ENCODE measurements around the gene ERG. TPM values are rescaled to one million over a fixed set of nuclear protein-coding genes. Genes with fewer than 3 reads are reported as not detected.
A peak's percentile ranks its signal among the peaks of the same experiment; 100 is the strongest.

The ERG gene
- total RNA-seq, 4 donors from 2014 or later, result 4.6 to 7.0 (median 5.1) TPM

- Histone ChIP-seq H3K9me3 (no peaks in the 10 kb centered on the region), H3K27ac (no peak overlapping the region), H3K27me3 (no peaks in the 10 kb centered on the region), H3K4me3 (no peak overlapping the region), H3K36me3 (no peaks in the 10 kb centered on the region), H3K4me1 (no peaks in the 10 kb centered on the region)
- intact Hi-C loops (cut with DNase I; ENCODE audit: low total_unique reads) (no loop called here), in situ Hi-C loops (cut with MboI; ENCODE audit: low sequenced_read_pairs in 4 of 4) (no loop called here)
- ATAC-seq, result no peak
- TF ChIP-seq POLR2A (IDR thresholded peaks at IDR 0.05) (no peak), CTCF (IDR thresholded peaks at IDR 0.05 in 4 of 5, conservative IDR thresholded peaks at IDR 0.05 in 1 of 5) (no peak)
- no peak for DNase-seq
These were observed 120.8 kb downstream of the ERG start for GRCh38 chr21:38377165-38378088.

GRCh38 chr21:38376693-38377092 is 121.6 kb downstream of the ERG start:
- in situ Hi-C loops (cut with MboI; ENCODE audit: low sequenced_read_pairs in 4 of 4), result no loop called here
- Histone ChIP-seq H3K36me3 (no peaks in the 10 kb centered on the region), H3K27me3 (no peaks in the 10 kb centered on the region), H3K4me3 (peak overlapping the region in 1 of 4 donors; percentile 8), H3K27ac (no peak overlapping the region), H3K4me1 (no peaks in the 10 kb centered on the region), H3K9me3 (no peaks in the 10 kb centered on the region)
- no peak for ATAC-seq
- no peak for TF ChIP-seq CTCF (IDR thresholded peaks at IDR 0.05 in 4 of 5, conservative IDR thresholded peaks at IDR 0.05 in 1 of 5)
- TF ChIP-seq POLR2A (IDR thresholded peaks at IDR 0.05), result no peak
- no peak for DNase-seq
- intact Hi-C loops (cut with DNase I; ENCODE audit: low total_unique reads), result no loop called here

GRCh38 chr21:38376235-38376634 is 122.0 kb downstream of the ERG start:
- intact Hi-C loops (cut with DNase I; ENCODE audit: low total_unique reads), result no loop called here
- no peaks in the 10 kb centered on the region for H3K27me3 ChIP-seq
- in situ Hi-C loops (cut with MboI; ENCODE audit: low sequenced_read_pairs in 4 of 4), result no loop called here
- peak overlapping the region in 1 of 4 donors; percentile 8 for H3K4me3 ChIP-seq
- TF ChIP-seq POLR2A (IDR thresholded peaks at IDR 0.05) (no peak), CTCF (IDR thresholded peaks at IDR 0.05 in 4 of 5, conservative IDR thresholded peaks at IDR 0.05 in 1 of 5) (no peak)
- H3K27ac ChIP-seq, result no peak overlapping the region
- no peaks in the 10 kb centered on the region for H3K4me1 ChIP-seq
- H3K9me3 ChIP-seq, result no peaks in the 10 kb centered on the region
- no peak for DNase-seq
- no peak for ATAC-seq
- H3K36me3 ChIP-seq, result no peaks in the 10 kb centered on the region

- Histone ChIP-seq H3K9me3 (no peaks in the 10 kb centered on the region), H3K4me1 (no peaks in the 10 kb centered on the region), H3K27ac (no peak overlapping the region), H3K4me3 (no peak overlapping the region), H3K36me3 (no peaks in the 10 kb centered on the region), H3K27me3 (no peaks in the 10 kb centered on the region)
- DNase-seq, result no peak
- peak in 1 of 2 donors; percentile 26 for ATAC-seq
- TF ChIP-seq CTCF (IDR thresholded peaks at IDR 0.05 in 4 of 5, conservative IDR thresholded peaks at IDR 0.05 in 1 of 5) (no peak), POLR2A (IDR thresholded peaks at IDR 0.05) (no peak)
- in situ Hi-C loops (cut with MboI; ENCODE audit: low sequenced_read_pairs in 4 of 4), result loop anchor here in 3 of 4 donors (25.0 kb wide), 2 partner anchors 655 to 680 kb away; no protein-coding TSS in a partner anchor
- intact Hi-C loops (cut with DNase I; ENCODE audit: low total_unique reads), result no loop called here
These were observed 130.6 kb downstream of the ERG start for GRCh38 chr21:38367646-38368045.
